Endothelial cell of umbilical vein (primary cell): ENCODE data around the gene SLC26A11. TPM values are rescaled to one million over a fixed set of nuclear protein-coding genes. Genes with fewer than 3 reads are reported as not detected.

Experiments
- BruUV-seq: library from RNA; stranded (reverse); fragments of 400-500 nt; replicated peaks from 2 replicates; lab custom pipeline; 2021; lab: Mats Ljungman, UMichigan
- CTCF ChIA-PET: fragments of 300-600, 350-600 bp; sonication (Branson Sonifier 250); formaldehyde crosslinking; loops from one replicate; lab custom pipeline; 2021; ENCODE audit warnings: antibody characterized with exemption, inconsistent platforms; lab: Charles Lee
- POLR2A ChIA-PET: fragments of 300-600, 350-600 bp; sonication (Branson Sonifier 250); formaldehyde crosslinking; loops from one replicate; lab custom pipeline; 2021; ENCODE audit warnings: antibody characterized with exemption, inconsistent platforms; lab: Charles Lee
- DNase-seq: peaks from one replicate; pipeline ENCODE4 v3.0.0-alpha.2; 2011; ENCODE audit warnings: low read depth, low spot score
- FAIRE-seq: peaks from 2 replicates; lab custom pipeline; 2011; peaks lifted over from hg19 to GRCh38; lab: Jason Lieb, UNC
- H2AFZ ChIP-seq: 2 replicates; pipeline ENCODE4 v1.6.0; 2012; ENCODE audit warnings: low read depth, low read length, control low read depth, inconsistent platforms
- H3K27ac ChIP-seq: 2 replicates; pipeline ENCODE4 v1.5.1; 2011; ENCODE audit warnings: low read depth, mild to moderate bottlenecking, control low read depth, low read length, moderate library complexity; ENCODE audit not compliant: insufficient read depth
- H3K27me3 ChIP-seq, 2 experiments: 2 replicates each; pipeline versions ENCODE4 v1.6.0 to v1.6.1; 2011; ENCODE audit warnings: low read length in 2 of 2, mixed read lengths in 1 of 2; ENCODE audit not compliant: control insufficient read depth in 2 of 2, insufficient read depth in 2 of 2
- H3K36me3 ChIP-seq, 2 experiments: 2 replicates in 1 of 2; 3 replicates in 1 of 2; pipeline ENCODE4 v1.5.1; 2011; ENCODE audit warnings: low read length in 2 of 2, mild to moderate bottlenecking in 1 of 2, moderate library complexity in 1 of 2; ENCODE audit not compliant: control insufficient read depth in 2 of 2, insufficient read depth in 2 of 2; ENCODE audit errors: extremely low read depth in 1 of 2
- H3K4me1 ChIP-seq: 3 replicates; pipeline ENCODE4 v1.5.1; 2011; ENCODE audit warnings: mild to moderate bottlenecking, low read length; ENCODE audit not compliant: control insufficient read depth, insufficient read depth; ENCODE audit errors: extremely low read depth
- H3K4me2 ChIP-seq: 2 replicates; pipeline ENCODE4 v1.6.1; 2011; ENCODE audit warnings: low read length, control low read depth, mixed read lengths; ENCODE audit not compliant: insufficient read depth
- H3K4me3 ChIP-seq, 3 experiments: fragments of 200-600 bp in 1 of 3; sonication (generic), shearing (Covaris generic) in 1 of 3; replicated peaks in 1 of 3; 2 replicates each; pipeline ENCODE4 v1.5.1; 2011 to 2016; ENCODE audit warnings: control low read depth in 3 of 3, low read length in 3 of 3, mild to moderate bottlenecking in 2 of 3, inconsistent platforms in 1 of 3, low read depth in 1 of 3, moderate library complexity in 1 of 3; ENCODE audit not compliant: insufficient read depth in 1 of 3
- H3K79me2 ChIP-seq: 2 replicates; pipeline ENCODE4 v1.6.0; 2012; ENCODE audit warnings: low read length, inconsistent platforms; ENCODE audit not compliant: control insufficient read depth, insufficient read depth
- H3K9ac ChIP-seq: replicated peaks from 2 replicates; pipeline ENCODE3; 2011; ENCODE audit warnings: low read length, control low read depth; ENCODE audit not compliant: insufficient read depth; ENCODE audit errors: extremely low read depth
- H3K9me1 ChIP-seq: replicated peaks from 3 replicates; pipeline ENCODE4 v1.6.0; 2011; ENCODE audit warnings: mild to moderate bottlenecking, low read length; ENCODE audit not compliant: control insufficient read depth, insufficient read depth; ENCODE audit errors: extremely low read depth
- H3K9me3 ChIP-seq: replicated peaks from 2 replicates; pipeline ENCODE4 v1.5.1; 2012; ENCODE audit warnings: low read length, inconsistent platforms; ENCODE audit not compliant: control insufficient read depth, insufficient read depth
- H4K20me1 ChIP-seq: replicated peaks from 2 replicates; pipeline ENCODE3; 2011; ENCODE audit warnings: mild to moderate bottlenecking, low read length; ENCODE audit not compliant: control insufficient read depth, insufficient read depth; ENCODE audit errors: extremely low read depth
- EZH2 ChIP-seq: IDR thresholded peaks from 2 replicates; pipeline ENCODE4 v1.6.1; 2012; ENCODE audit warnings: borderline replicate concordance, low read depth, mild to moderate bottlenecking, moderate library complexity, low read length, inconsistent platforms; ENCODE audit not compliant: severe bottlenecking
- FOS ChIP-seq: IDR thresholded peaks from 2 replicates; pipeline ENCODE4 v1.6.1; 2011; ENCODE audit warnings: mild to moderate bottlenecking, low read length, moderate library complexity, borderline replicate concordance; ENCODE audit not compliant: insufficient read depth
- MAX ChIP-seq: IDR thresholded peaks from 2 replicates; pipeline ENCODE4 v1.6.1; 2011; ENCODE audit not compliant: insufficient read depth, insufficient read length
- MYC ChIP-seq: IDR thresholded peaks from one replicate; pipeline ENCODE4 v1.6.1; 2011; ENCODE audit warnings: mild to moderate bottlenecking, low read depth, low read length
- POLR2AphosphoS5 ChIP-seq: IDR thresholded peaks from 2 replicates; pipeline ENCODE4 v1.6.1; 2012; ENCODE audit warnings: low read depth, mild to moderate bottlenecking, control low read depth, low read length, moderate library complexity; ENCODE audit not compliant: insufficient read depth
- dilution Hi-C: fragments of 300-500 bp; cut with MboI; formaldehyde crosslinking; loops from one replicate; pipeline ENCODE4 v1.15.0; 2019; ENCODE audit warnings: low sequenced_read_pairs; ENCODE audit not compliant: extremely low pct_ligation_motif_present
- intact Hi-C: fragments of 100-400 bp; cut with micrococcal nuclease; formaldehyde crosslinking; loops from one replicate; pipeline ENCODE4 v1.10.0; 2022
- polyA plus RNA-seq, 4 experiments: library from polyadenylated mRNA; depleted of rRNA in 3 of 4; stranded (reverse) in 3 of 4; unstranded in 1 of 4; fragments of >200 nt; gene quantifications; 2 replicates each; pipeline versions ENCODE4 v1.2.1 to v1.2.3, GENCODE V29; 2011 to 2012; ENCODE audit warnings: missing spikeins in 1 of 4
- total RNA-seq: library from RNA; stranded (reverse); gene quantifications from 2 replicates; pipeline ENCODE4 v1.2.3, GENCODE V29; 2021

The SLC26A11 gene
- total and polyA plus RNA-seq, 2 donors (not counting 3 experiments of a cell fraction or from before 2014, with no cell fraction given), result 25.2 to 33.0 TPM

DNA sequence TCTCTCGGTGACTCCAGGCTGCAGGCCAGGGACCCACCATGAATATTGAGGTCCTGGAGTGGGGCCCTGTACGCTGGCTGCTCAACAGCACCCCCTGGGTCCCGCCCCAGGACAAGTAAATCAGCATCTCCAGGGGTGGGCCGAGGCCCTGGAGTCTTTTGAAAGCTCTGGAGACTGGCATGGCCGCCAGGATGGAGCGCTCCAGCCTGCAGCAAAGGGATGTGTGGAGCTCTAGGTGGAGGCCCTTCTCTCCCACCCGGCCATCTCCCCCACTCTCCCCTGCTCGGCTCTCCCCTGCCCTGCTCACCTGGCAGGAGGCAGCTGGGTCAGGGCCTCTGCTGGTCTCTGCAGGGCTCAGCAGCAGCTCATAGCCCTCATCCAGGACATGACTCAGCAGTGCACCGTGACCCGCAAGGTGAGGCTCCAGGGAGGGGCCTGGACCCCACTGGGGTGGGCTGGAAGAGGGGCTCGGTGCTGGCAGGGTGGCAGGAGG lies 16.7 kb upstream of the SLC26A11 start:
- Histone ChIP-seq H3K4me3 (no peak overlapping the region), H3K9ac (no peak overlapping the region), H3K79me2 (no peaks in the 10 kb centered on the region), H4K20me1 (no peaks in the 10 kb centered on the region), H3K36me3 (peaks cover 0 to 3% of the 10 kb centered on the region in 2 experiments), H3K27me3 (no peaks in the 10 kb centered on the region), H3K9me1 (no peaks in the 10 kb centered on the region), H3K4me1 (no peaks in the 10 kb centered on the region), H3K9me3 (no peaks in the 10 kb centered on the region), H3K27ac (no peak overlapping the region), H2AFZ (no peak overlapping the region), H3K4me2 (no peak overlapping the region)
- ChIA-PET POLR2A (interaction anchor here (0.6 kb wide), 1 partner anchor 12 kb away, joined by 3 read pairs; no protein-coding TSS in a partner anchor), CTCF (interaction anchor here (0.9 to 1.3 kb wide), 4 partner anchors 8 to 121 kb away, joined by 3 to 8 read pairs (median 3); partner anchors contain the start of genes SGSH and SLC26A11)
- dilution Hi-C loops (no loop called here), intact Hi-C loops (no loop called here)
- BruUV-seq, result no TSS peak
- no peak for DNase-seq
- no peak for FAIRE-seq
- TF ChIP-seq MYC (no peak), POLR2AphosphoS5 (no peak), MAX (no peak), FOS (no peak)

DNA sequence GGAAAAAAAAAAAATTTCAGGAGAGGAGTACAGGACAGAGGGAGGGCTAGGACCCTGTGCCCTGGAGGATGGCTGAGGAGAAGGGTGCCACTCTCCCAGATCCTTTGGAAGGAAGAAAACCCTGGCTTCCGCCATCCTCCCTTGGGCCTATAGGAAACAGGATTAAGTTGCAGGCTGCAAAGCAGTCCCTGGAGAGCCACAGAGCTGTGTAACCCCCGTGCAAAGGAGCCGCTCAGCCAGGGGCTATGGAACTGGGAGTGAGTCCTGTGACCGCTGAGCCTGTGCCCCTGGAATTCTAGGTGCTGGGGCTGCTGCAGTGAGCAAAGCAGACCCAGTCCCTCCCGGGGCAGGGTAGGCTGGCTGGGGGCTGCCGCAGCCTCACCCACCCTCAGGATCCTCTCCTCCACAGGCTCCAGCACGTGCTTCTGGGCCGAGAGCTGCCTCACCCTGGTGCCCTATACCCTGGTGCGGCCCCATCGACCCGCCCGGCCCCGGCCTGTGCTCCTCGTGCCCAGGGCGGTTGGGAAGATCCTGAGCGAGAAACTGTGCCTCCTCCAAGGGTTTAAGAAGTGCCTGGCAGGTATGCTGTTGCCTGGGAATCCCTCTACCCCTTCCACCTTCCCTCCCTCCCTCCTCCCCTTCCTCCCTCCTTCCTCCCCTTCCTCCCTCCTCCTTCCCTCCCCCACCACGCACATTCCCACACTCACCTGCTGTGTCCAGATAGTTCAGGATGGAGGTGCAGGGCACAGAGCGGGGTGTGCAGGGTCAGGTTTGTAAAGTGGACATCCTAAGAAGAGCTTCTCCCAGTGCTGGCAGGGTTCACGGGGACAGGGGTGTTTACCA lies 15.4 kb upstream of the SLC26A11 start:
- Histone ChIP-seq H4K20me1 (no peaks in the 10 kb centered on the region), H3K9ac (no peak overlapping the region), H3K4me2 (no peak overlapping the region), H2AFZ (no peak overlapping the region), H3K79me2 (no peaks in the 10 kb centered on the region), H3K36me3 (peaks cover 0 to 10% of the 10 kb centered on the region in 2 experiments), H3K27ac (no peak overlapping the region), H3K9me1 (no peaks in the 10 kb centered on the region), H3K9me3 (no peaks in the 10 kb centered on the region), H3K4me3 (no peak overlapping the region), H3K27me3 (no peaks in the 10 kb centered on the region), H3K4me1 (no peaks in the 10 kb centered on the region)
- CTCF ChIA-PET, result interaction anchor here (1.2 to 3.4 kb wide), 4 partner anchors 8 to 15 kb away, joined by 3 to 32 read pairs (median 6); partner anchors contain the start of genes SGSH and SLC26A11
- TF ChIP-seq FOS (no peak), EZH2 (no peak)
- no TSS peak for BruUV-seq
- POLR2A ChIA-PET, result no interaction called here
- FAIRE-seq (no peak), DNase-seq (no peak)
- intact Hi-C loops (no loop called here), dilution Hi-C loops (no loop called here)
